BJ (cell line): Measurements from ENCODE around the gene ECEL1. TPM values are rescaled to one million over a fixed set of nuclear protein-coding genes. Genes with fewer than 3 reads are reported as not detected.
"Not testable (repeated sequence)": the region's sequence is repeated elsewhere in the genome, so short reads cannot be mapped to it uniquely, and the experiment has no call there.

Experiments used
- CTCF ChIA-PET: fragments of 350-600 bp; formaldehyde crosslinking; extraction: SDS; loops from one replicate; lab custom pipeline; 2021; ENCODE audit warnings: antibody characterized with exemption, inconsistent platforms; lab: Yijun Ruan, JAX
- POLR2A ChIA-PET: fragments of 300-600 bp; sonication (Branson Sonifier 250); formaldehyde crosslinking; extraction: SDS; loops from one replicate; lab custom pipeline; 2021; ENCODE audit warnings: antibody characterized with exemption; lab: Charles Lee
- DNase-seq: peaks from one replicate; pipeline ENCODE4 v3.0.0-alpha.2; 2011; ENCODE audit warnings: low read depth
- H3K27me3 ChIP-seq: 2 replicates; pipeline ENCODE4 v1.6.0; 2011; ENCODE audit warnings: low read length; ENCODE audit not compliant: control insufficient read depth, insufficient read depth
- H3K36me3 ChIP-seq: 2 replicates; pipeline ENCODE4 v1.5.1; 2011; ENCODE audit warnings: low read length; ENCODE audit not compliant: control insufficient read depth, insufficient read depth
- H3K4me3 ChIP-seq: 2 replicates; pipeline ENCODE4 v1.5.1; 2011; ENCODE audit warnings: low read depth, mild to moderate bottlenecking, control low read depth, low read length
- polyA plus RNA-seq: library from polyadenylated mRNA; depleted of rRNA; stranded (reverse); fragments of >200 nt; gene quantifications from 2 replicates; pipeline ENCODE4 v1.2.3, GENCODE V29; 2011
- TF ChIP-seq, protein P1 (sequence below): IDR thresholded peaks from 2 replicates; pipeline ENCODE4 v1.5.1; 2011; ENCODE audit warnings: low read depth, mild to moderate bottlenecking, control low read depth, inconsistent platforms, low read length, moderate library complexity; ENCODE audit not compliant: insufficient read depth

Gene ECEL1
- polyA plus RNA-seq, 1 experiment = not detected

DNA sequence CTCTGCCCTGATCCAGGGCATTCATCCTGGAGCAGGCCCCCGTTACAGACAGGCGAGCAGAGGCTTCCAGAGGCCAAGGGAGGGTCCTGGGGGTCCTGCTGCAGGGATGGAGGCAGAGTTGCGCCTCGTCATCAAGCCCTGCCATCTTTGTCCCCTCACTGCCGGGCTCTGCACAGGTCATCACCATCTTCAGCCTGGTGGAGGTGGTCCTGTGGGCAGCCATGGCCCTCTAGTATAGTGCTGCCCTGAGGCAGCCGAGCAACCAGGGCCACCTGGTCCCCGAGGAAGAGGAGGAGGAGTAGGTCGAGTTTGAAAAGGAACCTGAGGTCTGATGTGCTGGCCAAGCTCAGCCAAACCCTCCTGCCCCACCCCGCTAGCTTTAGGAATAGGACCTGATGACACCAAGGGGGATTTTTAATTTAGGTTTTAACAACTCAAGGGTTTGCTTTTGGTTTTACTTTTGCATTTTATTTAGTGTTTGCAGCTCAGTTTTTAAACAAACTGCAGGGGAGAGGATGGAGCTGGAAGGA is 40.5 kb downstream of the ECEL1 start:
- DNase-seq = no peak
- Histone ChIP-seq H3K36me3 (no peaks in the 10 kb centered on the region), H3K4me3 (no peak overlapping the region), H3K27me3 (no peaks in the 10 kb centered on the region; the same call in 1 of the 2 replicates)
- ChIA-PET POLR2A (interaction anchor here (0.6 kb wide), 1 partner anchor 32 kb away, joined by 3 read pairs; no protein-coding TSS in a partner anchor), CTCF (interaction anchor here (0.7 to 1.9 kb wide), 17 partner anchors 10 to 551 kb away, joined by 3 to 11 read pairs (median 4); partner anchors contain the start of gene PRSS56)
- TF ChIP-seq, protein P1, sequence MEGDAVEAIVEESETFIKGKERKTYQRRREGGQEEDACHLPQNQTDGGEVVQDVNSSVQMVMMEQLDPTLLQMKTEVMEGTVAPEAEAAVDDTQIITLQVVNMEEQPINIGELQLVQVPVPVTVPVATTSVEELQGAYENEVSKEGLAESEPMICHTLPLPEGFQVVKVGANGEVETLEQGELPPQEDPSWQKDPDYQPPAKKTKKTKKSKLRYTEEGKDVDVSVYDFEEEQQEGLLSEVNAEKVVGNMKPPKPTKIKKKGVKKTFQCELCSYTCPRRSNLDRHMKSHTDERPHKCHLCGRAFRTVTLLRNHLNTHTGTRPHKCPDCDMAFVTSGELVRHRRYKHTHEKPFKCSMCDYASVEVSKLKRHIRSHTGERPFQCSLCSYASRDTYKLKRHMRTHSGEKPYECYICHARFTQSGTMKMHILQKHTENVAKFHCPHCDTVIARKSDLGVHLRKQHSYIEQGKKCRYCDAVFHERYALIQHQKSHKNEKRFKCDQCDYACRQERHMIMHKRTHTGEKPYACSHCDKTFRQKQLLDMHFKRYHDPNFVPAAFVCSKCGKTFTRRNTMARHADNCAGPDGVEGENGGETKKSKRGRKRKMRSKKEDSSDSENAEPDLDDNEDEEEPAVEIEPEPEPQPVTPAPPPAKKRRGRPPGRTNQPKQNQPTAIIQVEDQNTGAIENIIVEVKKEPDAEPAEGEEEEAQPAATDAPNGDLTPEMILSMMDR = no peak

GRCh38 chr2:232446266-232446777 is 41.3 kb downstream of the ECEL1 start:
- H3K4me3 ChIP-seq, H3K36me3 ChIP-seq, DNase-seq, POLR2A ChIA-PET, H3K27me3 ChIP-seq: not testable (repeated sequence)
- CTCF ChIA-PET = interaction anchor here (0.7 to 1.9 kb wide), 13 partner anchors 13 to 550 kb away, joined by 3 to 11 read pairs (median 4); partner anchors contain the start of gene PRSS56

DNA sequence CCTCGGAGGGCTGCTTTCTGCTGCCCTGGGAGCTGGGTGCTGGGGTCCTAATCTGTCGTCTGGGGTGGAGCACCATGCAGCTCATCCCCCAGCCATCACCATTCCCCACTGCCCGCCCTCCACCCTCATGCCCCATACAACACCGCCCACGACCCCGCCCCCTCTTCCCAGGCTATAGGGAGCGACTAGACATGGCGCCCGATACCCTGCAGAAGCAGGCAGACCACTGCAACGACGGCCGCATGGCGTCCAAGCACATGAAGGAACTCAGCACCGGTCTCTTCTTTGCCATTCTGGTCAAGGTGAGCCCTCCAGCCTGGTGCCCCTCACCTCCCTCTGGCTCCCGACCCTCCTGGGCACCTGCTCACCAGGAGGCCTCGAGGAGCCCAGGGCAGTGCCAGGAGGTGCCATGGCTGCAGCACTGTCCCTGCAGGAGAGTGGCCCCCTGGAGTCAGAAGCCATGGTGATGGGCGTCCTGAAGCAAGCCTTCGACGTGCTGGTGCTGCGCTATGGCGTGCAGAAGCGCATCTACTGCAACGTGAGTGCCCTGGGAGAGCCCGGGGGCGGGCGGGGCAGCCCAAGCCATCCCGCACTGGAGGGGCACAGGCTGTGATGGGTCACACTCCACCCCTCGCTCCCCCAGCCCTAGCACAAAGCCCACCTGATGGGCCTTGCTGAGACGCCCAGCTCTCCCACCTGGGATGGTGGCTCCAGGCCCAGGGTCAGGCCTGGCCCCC is 42.3 kb downstream of the ECEL1 start:
- H3K36me3 ChIP-seq, DNase-seq, H3K4me3 ChIP-seq, POLR2A ChIA-PET, H3K27me3 ChIP-seq: not testable (repeated sequence)
- CTCF ChIA-PET = interaction anchor here (0.7 to 1.9 kb wide), 6 partner anchors 13 to 78 kb away, joined by 3 to 11 read pairs (median 5); partner anchors contain the start of gene PRSS56

DNA sequence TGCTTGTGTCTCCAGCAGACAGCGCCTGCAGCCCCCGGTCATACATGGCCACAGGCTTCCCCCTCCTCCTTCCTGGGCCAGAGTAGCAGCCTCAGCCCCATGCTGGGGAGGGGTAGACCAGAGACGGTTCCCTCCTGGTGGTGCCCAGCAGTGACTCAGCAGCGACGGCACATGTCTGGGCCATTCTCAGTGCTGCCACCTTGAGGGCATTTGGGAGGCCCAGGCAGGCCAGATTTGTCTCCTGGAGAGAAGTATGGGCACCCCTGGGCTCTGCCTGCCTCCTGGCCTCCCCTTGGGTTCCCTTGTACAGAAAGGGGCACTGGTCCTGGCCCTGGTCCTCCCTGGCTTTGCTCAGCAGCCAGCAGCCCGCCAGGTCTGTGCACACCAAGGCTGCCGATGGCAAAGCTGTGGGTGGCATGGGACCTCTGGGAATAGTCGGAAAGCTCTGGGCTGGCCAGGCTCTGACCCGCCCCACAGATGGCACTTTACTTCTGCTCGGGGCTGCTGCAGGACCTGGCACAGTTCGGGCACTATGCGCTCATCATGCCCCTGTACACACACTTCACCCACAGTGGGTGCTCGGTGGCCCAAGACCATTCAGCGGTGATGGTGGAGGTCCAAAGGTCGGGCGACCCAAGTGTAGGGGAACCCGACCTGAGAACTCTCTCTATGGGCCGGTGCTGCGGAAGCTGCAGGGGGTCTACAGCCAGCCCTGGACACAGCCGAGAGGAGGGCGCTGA is 43.1 kb downstream of the ECEL1 start:
- H3K27me3 ChIP-seq = peaks cover 1% of the 10 kb centered on the region
- CTCF ChIA-PET = interaction anchor here (0.6 to 1.9 kb wide), 7 partner anchors 12 to 109 kb away, joined by 3 to 11 read pairs (median 4); partner anchors contain the start of gene ALPI
- H3K4me3 ChIP-seq = no peak overlapping the region
- no peak for DNase-seq
- TF ChIP-seq, protein P1 = peak; percentile 79
- POLR2A ChIA-PET = no interaction called here
- H3K36me3 ChIP-seq = no peaks in the 10 kb centered on the region

- POLR2A ChIA-PET, DNase-seq, H3K27me3 ChIP-seq, H3K36me3 ChIP-seq, H3K4me3 ChIP-seq: not testable (repeated sequence)
- CTCF ChIA-PET = interaction anchor here (0.6 to 1.9 kb wide), 6 partner anchors 13 to 108 kb away, joined by 3 to 11 read pairs (median 4); partner anchors contain the start of gene ALPI
Measured at GRCh38 chr2:232443669-232444408, 43.8 kb downstream of the ECEL1 start.

GRCh38 chr2:232443047-232443446 is 44.6 kb downstream of the ECEL1 start:
- POLR2A ChIA-PET, H3K36me3 ChIP-seq, H3K27me3 ChIP-seq, DNase-seq, H3K4me3 ChIP-seq: not testable (repeated sequence)
- CTCF ChIA-PET = interaction anchor here (0.7 kb wide), 1 partner anchor 518 kb away, joined by 3 read pairs; no protein-coding TSS in a partner anchor

DNA sequence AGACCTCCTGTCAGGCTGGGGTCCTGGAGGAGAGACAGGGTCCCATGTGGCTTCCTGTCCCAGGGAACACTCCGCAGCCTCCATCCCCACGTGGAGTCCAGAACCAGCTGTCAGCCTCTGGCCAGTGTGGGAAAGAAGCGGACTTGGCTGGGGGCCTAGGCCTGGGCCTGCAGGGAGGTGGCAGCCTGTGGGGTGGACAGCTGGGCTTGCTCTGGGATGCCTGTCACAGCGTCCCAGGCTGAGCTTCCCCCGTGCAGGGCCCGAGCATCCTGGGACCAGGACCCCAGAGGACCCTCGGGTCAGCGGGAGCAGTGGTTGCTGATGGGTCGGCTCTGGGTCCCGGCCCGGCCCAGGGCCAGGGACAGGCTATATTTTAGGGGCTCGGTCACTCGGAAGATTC is 45.2 kb downstream of the ECEL1 start:
- CTCF ChIA-PET = interaction anchor here (0.7 to 3.9 kb wide), 6 partner anchors 107 to 589 kb away, joined by 3 to 35 read pairs (median 4); no protein-coding TSS in a partner anchor
- H3K27me3 ChIP-seq, H3K36me3 ChIP-seq, DNase-seq, H3K4me3 ChIP-seq, POLR2A ChIA-PET: not testable (repeated sequence)

DNA sequence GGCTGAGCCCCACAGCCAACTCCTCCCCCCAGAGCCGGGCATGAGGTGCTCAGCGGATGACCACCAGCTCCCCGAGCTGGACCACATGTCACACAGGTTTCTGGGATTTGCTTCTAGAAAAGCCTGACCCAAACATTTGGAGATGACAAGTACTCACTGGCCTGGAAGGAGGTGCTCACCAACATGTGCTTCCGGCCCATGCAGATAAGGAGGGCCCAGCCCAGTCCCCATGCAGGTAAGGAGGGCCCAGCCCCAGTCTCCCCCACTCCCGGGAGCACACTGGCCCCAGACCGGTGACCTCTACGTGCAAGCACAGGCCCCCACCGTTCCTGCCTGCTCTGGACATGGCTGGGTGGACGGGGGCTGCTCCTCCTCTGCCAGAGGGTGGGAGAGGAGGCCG is 45.7 kb downstream of the ECEL1 start:
- H3K36me3 ChIP-seq, POLR2A ChIA-PET, DNase-seq, H3K4me3 ChIP-seq, H3K27me3 ChIP-seq: not testable (repeated sequence)
- CTCF ChIA-PET = interaction anchor here (1.1 to 3.9 kb wide), 5 partner anchors 106 to 588 kb away, joined by 3 to 35 read pairs (median 4); no protein-coding TSS in a partner anchor
